Psoas muscle (tissue), 8 donors: ENCODE results near the gene MAMDC4. TPM values are rescaled to one million over a fixed set of nuclear protein-coding genes. Genes with fewer than 3 reads are reported as not detected.
"Not testable (repeated sequence)": the region's sequence is repeated elsewhere in the genome, so short reads cannot be mapped to it uniquely, and the experiment has no call there.

Experiments used
- ATAC-seq, 4 donors: fragments of 200-7000 bp; cut with Tn5 transposase; one replicate each; pipeline ENCODE4 v1.9.1; 2020; ENCODE audit warnings: moderate library complexity in 3 of 4, mild to moderate bottlenecking in 2 of 4
- DNase-seq, 2 donors: peaks; one replicate each; pipeline ENCODE4 v3.0.0-alpha.2; 2020
- H3K27ac ChIP-seq: fragments of 200-600 bp; one replicate; pipeline ENCODE4 v1.8.0; 2022
- H3K27me3 ChIP-seq, 3 donors: fragments of 200-600 bp in 1 of 3; one replicate each; pipeline versions ENCODE4 v1.6.1 to v1.8.0; 2013 to 2022; ENCODE audit warnings: low read length in 2 of 3, mild to moderate bottlenecking in 2 of 3, moderate library complexity in 1 of 3; ENCODE audit not compliant: insufficient read depth in 3 of 3
- H3K36me3 ChIP-seq, 2 donors: fragments of 200-600 bp in 1 of 2; one replicate each; pipeline versions ENCODE4 v1.6.1 to v1.8.0; 2013 to 2022; ENCODE audit warnings: low read depth in 1 of 2, mild to moderate bottlenecking in 1 of 2, moderate library complexity in 1 of 2; ENCODE audit not compliant: insufficient read depth in 1 of 2
- H3K4me1 ChIP-seq: fragments of 200-600 bp; one replicate; pipeline ENCODE4 v1.8.0; 2022
- H3K4me3 ChIP-seq: fragments of 200-600 bp; one replicate; pipeline ENCODE4 v1.8.0; 2022; ENCODE audit warnings: mild to moderate bottlenecking
- H3K9me3 ChIP-seq: fragments of 200-600 bp; one replicate; pipeline ENCODE4 v1.8.0; 2022
- WGBS, 3 donors: extraction: QIAGEN DNeasy Blood & Tissue Kit; methylation state at CpG; one replicate each; pipeline versions ENCODE4 v1.1.6 to v1.1.7; 2013; 5-methylcytosine and 5-hydroxymethylcytosine counted together
- intact Hi-C, 2 donors: fragments of 100-400 bp; cut with DNase I; formaldehyde crosslinking; loops; one replicate each; pipeline versions ENCODE4 v1.11.0 to v1.14.2; 2022
- polyA plus RNA-seq, 3 donors: library from polyadenylated mRNA; stranded (reverse); fragments of 200-250 nt; gene quantifications; one replicate each; pipeline ENCODE4 v1.2.3, GENCODE V29; 2013
- total RNA-seq, 4 donors: library from RNA; stranded (reverse); fragmentation: NEBNext Ultra II Directional in 2 of 4; extraction: Animal tissue kit (Norgen Biotek cat#: 25700) in 2 of 4; gene quantifications; one replicate each; pipeline versions ENCODE4 v1.2.1 to v1.2.4, GENCODE V29; 2021 to 2023
- TF ChIP-seq, protein P1 (sequence below): fragments of 200-600 bp; IDR thresholded peaks from one replicate; pipeline ENCODE4 v1.8.0; 2022; ENCODE audit warnings: antibody characterized with exemption
- donor health status: healthy with polysubstance abuse.
- donor health status: DM: no; HTN: no; CAD: no; lungs with moderate emphysema.
- donor health status: Bipolar disorder and iron deficiency.
- donor health status: healthy.
- donor health status: DM: yes; HTN: yes; CAD: no.
- donor health status: DM: no; HTN: no; CAD: no.
- donor health status: DM: no; HTN: no; CAD: no.
- donor health status: DM: yes; HTN: yes; CAD: no.

MAMDC4 gene
- total and polyA plus RNA-seq, 7 donors = 1.7 to 7.9 (median 2.9) TPM

DNA sequence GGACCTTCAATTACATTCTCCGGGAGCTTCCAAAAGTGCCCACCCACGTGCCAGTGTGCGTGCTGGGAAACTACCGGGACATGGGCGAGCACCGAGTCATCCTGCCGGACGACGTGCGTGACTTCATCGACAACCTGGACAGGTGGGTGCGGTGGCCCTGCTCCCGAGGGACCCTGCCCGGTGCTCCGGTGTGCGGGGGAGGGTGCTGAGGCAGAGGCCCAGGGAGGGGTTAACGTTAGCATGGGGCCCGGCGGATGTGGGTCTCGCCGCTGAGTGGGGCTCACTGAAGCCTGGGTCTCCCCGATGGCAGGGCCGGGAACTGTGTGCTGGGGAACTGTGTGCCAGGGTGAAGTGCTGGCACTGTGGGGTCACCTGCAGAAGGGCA lies 20.4 kb upstream of the MAMDC4 start:
- H3K9me3 ChIP-seq = no peaks in the 10 kb centered on the region
- ATAC-seq (no peak), DNase-seq (no peak)
- no peak overlapping the region for H3K4me3 ChIP-seq
- no peaks in the 10 kb centered on the region for H3K27me3 ChIP-seq
- TF ChIP-seq, protein P1, sequence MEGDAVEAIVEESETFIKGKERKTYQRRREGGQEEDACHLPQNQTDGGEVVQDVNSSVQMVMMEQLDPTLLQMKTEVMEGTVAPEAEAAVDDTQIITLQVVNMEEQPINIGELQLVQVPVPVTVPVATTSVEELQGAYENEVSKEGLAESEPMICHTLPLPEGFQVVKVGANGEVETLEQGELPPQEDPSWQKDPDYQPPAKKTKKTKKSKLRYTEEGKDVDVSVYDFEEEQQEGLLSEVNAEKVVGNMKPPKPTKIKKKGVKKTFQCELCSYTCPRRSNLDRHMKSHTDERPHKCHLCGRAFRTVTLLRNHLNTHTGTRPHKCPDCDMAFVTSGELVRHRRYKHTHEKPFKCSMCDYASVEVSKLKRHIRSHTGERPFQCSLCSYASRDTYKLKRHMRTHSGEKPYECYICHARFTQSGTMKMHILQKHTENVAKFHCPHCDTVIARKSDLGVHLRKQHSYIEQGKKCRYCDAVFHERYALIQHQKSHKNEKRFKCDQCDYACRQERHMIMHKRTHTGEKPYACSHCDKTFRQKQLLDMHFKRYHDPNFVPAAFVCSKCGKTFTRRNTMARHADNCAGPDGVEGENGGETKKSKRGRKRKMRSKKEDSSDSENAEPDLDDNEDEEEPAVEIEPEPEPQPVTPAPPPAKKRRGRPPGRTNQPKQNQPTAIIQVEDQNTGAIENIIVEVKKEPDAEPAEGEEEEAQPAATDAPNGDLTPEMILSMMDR = no peak
- H3K36me3 ChIP-seq = peaks cover 0 to 82% of the 10 kb centered on the region in 2 donors
- intact Hi-C loops = no loop called here
- 87 to 89% (median 88%) methylated on average over 23 of the region's 23 CpGs for WGBS, 3 donors
- H3K27ac ChIP-seq = no peak overlapping the region
- no peaks in the 10 kb centered on the region for H3K4me1 ChIP-seq

DNA sequence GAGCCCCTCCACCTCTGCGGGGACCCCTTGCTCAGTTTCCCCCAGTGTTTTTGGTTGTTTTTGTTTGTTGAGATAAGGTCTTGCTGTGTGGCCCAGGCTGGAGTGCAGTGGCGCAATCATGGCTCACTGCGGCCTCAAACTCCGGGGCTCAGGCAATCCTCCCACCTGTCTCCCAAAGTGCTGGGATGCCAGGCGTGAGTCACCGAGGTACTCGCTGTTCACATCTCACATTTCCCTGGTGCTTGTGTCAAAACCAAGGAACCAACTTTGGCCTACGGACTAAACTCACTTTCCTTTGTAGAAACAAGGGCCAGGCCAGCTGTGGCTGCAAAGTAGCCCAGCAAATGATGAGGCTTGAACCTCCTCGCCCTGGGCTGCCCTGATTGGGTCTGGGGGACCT lies 19.6 kb upstream of the MAMDC4 start:
- Histone ChIP-seq H3K4me1 (no peaks in the 10 kb centered on the region), H3K27ac (no peak overlapping the region), H3K36me3 (peaks cover 0 to 73% of the 10 kb centered on the region in 2 donors), H3K27me3 (no peaks in the 10 kb centered on the region), H3K9me3 (no peaks in the 10 kb centered on the region), H3K4me3 (no peak overlapping the region)
- 76 to 87% (median 80%) methylated on average over 9 of the region's 9 CpGs for WGBS, 3 donors
- DNase-seq (no peak), ATAC-seq (peak; percentile 51 to 75 (median 59))
- TF ChIP-seq, protein P1 = no peak
- intact Hi-C loops = no loop called here

DNA sequence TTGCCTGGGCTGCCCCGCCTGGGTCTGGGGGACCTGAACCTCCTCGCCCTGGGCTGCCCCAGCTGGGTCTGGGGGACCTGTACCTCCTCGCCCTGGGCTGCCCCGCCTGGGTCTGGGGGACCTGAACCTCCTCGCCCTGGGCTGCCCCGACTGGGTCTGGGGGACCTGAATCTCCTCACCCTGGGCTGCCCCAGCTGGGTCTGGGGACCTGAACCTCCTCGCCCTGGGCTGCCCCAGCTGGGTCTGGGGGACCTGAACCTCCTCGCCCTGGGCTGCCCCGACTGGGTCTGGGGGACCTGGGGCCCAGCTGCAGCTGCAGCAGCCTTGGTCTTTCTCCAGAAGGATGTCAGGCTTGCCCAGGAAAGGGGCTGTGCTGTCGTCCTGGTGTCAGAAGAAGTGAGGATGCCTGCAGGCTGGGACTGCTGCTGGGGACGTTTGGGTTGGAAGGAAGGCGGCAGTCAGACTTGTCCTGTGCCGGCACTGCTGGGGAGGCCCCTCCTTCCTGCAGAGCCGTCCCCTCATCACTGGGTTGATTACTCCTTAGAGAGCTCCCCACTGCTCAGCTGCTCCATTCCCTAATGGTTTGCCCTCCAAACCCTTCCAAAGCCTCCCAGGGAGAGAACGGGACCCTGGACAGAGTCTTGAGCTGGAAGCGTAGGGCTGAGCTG lies 18.6 kb upstream of the MAMDC4 start:
- H3K4me3 ChIP-seq, ATAC-seq, H3K9me3 ChIP-seq, intact Hi-C loops, H3K27me3 ChIP-seq, H3K4me1 ChIP-seq, DNase-seq, H3K27ac ChIP-seq: not testable (repeated sequence)
- H3K36me3 ChIP-seq = peaks cover 0 to 73% of the 10 kb centered on the region in 2 donors
- 83 to 88% (median 86%) methylated on average over 15 to 16 of the region's 16 CpGs for WGBS, 3 donors

DNA sequence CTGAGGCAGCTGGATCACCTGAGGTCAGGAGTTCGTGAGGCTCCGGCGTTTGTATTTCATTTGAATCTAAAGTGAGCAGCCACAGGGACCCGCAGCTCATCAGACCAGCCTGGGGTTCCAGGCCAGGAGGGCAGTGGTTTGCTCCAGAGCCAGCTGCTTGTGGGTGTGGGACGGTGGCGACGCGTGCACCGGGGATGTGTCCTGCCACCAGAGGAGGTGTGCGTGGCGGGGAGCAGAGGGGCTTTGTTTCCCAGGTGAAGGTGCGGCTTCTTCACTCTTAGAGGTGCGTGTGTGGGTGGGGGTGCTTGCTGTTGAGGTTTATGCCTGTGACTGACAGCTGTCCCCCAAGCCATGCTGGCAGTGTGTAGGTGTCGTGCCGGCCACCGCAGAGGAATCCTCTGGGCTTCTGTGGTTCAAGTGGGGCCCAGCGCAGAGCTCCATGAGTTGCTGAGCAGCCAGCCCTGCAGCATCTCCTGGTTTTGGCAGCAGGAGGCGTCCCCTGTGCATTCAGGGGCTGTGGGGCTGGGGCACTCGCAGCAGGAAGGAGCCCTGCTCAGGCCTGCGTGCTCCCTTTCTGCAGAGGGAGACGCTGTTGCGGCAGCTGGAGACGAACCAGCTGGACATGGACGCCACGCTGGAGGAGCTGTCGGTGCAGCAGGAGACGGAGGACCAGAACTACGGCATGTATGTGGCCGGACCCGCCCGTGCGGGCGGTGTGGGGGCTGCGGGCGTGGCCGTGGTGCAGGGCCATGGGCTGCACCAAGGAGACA lies 16.8 kb upstream of the MAMDC4 start:
- no peak for ATAC-seq
- peaks cover 0 to 73% of the 10 kb centered on the region in 2 donors for H3K36me3 ChIP-seq
- TF ChIP-seq, protein P1 = no peak
- DNase-seq = peak in 1 of 2 donors; percentile 12
- no peaks in the 10 kb centered on the region for H3K4me1 ChIP-seq
- no peak overlapping the region for H3K4me3 ChIP-seq
- intact Hi-C loops = no loop called here
- no peaks in the 10 kb centered on the region for H3K9me3 ChIP-seq
- H3K27me3 ChIP-seq = no peaks in the 10 kb centered on the region
- 89 to 92% (median 90%) methylated on average over 35 to 36 of the region's 36 CpGs for WGBS, 3 donors
- no peak overlapping the region for H3K27ac ChIP-seq
